Measurements from ENCODE around the gene AKAP13.
"Not testable (repeated sequence)": the region's sequence is repeated elsewhere in the genome, so short reads cannot be mapped to it uniquely, and the experiment has no call there.

AKAP13 gene

GRCh38 chr15:85779249-85779648 lies 398.8 kb downstream of the AKAP13 start:
- no peak for DNase-seq

GRCh38 chr15:85780225-85780985 lies 400.0 kb downstream of the AKAP13 start:
- no peak for DNase-seq

GRCh38 chr15:85781099-85781498 lies 400.7 kb downstream of the AKAP13 start:
- no peak for DNase-seq

GRCh38 chr15:85782064-85782463 lies 401.7 kb downstream of the AKAP13 start:
- DNase-seq, result no peak

- DNase-seq, result peak; percentile 33 to 36
Observed at GRCh38 chr15:85785887-85786780, 405.7 kb downstream of the AKAP13 start.

- no peak for DNase-seq
Observed at GRCh38 chr15:85786781-85787114, 406.3 kb downstream of the AKAP13 start.

- no peak for DNase-seq
Observed at GRCh38 chr15:85788771-85789495, 408.5 kb downstream of the AKAP13 start.

GRCh38 chr15:85789496-85789875 lies 409.1 kb downstream of the AKAP13 start:
- DNase-seq, result no peak

GRCh38 chr15:85792102-85792731 lies 411.8 kb downstream of the AKAP13 start:
- no peak for DNase-seq

- peak; percentile 57 to 61 for DNase-seq
Observed at GRCh38 chr15:85792912-85793590, 412.6 kb downstream of the AKAP13 start.

GRCh38 chr15:85793641-85794597 lies 413.5 kb downstream of the AKAP13 start:
- DNase-seq, result peak; percentile 58 to 67

GRCh38 chr15:85794598-85795336 lies 414.4 kb downstream of the AKAP13 start, which contains the start of gene KLHL25:
Gene KLHL25, minus strand, starts transcription at chr15:85794925. Its CDS starts 25,115 bp downstream, at chr15:85769810.
- DNase-seq, result peak; percentile 92 to 93

- DNase-seq, result no peak
Observed at GRCh38 chr15:85795337-85796305, 415.2 kb downstream of the AKAP13 start.

- DNase-seq, result not testable (repeated sequence)
Observed at GRCh38 chr15:85796371-85796770, 416.0 kb downstream of the AKAP13 start.
